Vagina (tissue), 2 donors: ENCODE measurements around the gene RUSC2.

ENCODE experiments used
- CTCF ChIP-seq, 3 experiments: fragments of 450-650 bp in 2 of 3; fragments of 200-600 bp in 1 of 3; sonication (generic) in 1 of 3; IDR thresholded peaks; one replicate each; pipeline ENCODE4 v1.5.1; 2017 to 2019; ENCODE audit warnings: antibody characterized with exemption in 3 of 3, mild to moderate bottlenecking in 2 of 3, moderate library complexity in 2 of 3
- POLR2A ChIP-seq, 2 donors: fragments of 450-650 bp; IDR thresholded peaks; one replicate each; pipeline ENCODE4 v1.6.1; 2017; ENCODE audit warnings: antibody characterized with exemption in 2 of 2, mild to moderate bottlenecking in 2 of 2, moderate library complexity in 2 of 2
- POLR2AphosphoS5 ChIP-seq, 2 donors: sonication (generic); formaldehyde crosslinking; IDR thresholded peaks; one replicate each; pipeline ENCODE4 v1.9.0; 2017; ENCODE audit warnings: antibody characterized with exemption in 2 of 2, mild to moderate bottlenecking in 2 of 2, low read depth in 1 of 2; ENCODE audit not compliant: insufficient read depth in 1 of 2

GRCh38 chr9:35510383-35510753, 20.5 kb downstream of the RUSC2 start:
- TF ChIP-seq POLR2A (IDR thresholded peaks at IDR 0.05) (no peak), CTCF (IDR thresholded peaks at IDR 0.05) (no peak), POLR2AphosphoS5 (IDR thresholded peaks at IDR 0.05; ENCODE audit: insufficient read depth in 1 of 2, low read depth in 1 of 2) (no peak)
